CMK (cell line): ENCODE measurements around the gene CD164L2.
"Not testable (repeated sequence)": the region's sequence is repeated elsewhere in the genome, so short reads cannot be mapped to it uniquely, and the experiment has no call there.

Experiments
- DNase-seq: peaks from one replicate; pipeline ENCODE4 v3.0.0-alpha.2; 2010; ENCODE audit warnings: low read depth

Gene CD164L2

DNA sequence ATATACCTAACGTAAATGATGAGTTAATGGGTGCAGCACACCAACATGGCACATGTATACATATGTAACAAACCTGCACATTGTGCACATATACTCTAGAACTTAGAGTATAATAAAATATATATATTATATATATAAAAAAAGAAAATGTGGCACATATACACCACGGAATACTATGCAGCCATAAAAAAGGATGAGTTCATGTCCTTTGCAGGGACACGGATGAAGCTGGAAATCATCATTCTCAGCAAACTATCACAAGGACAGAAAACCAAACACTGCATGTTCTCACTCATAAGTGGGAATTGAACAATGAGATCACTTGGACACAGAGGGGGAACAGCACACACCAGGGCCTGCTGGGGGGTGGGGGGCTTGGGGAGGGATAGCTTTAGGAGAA lies 1.7 kb upstream of the CD164L2 start:
- not testable (repeated sequence) for DNase-seq

DNA sequence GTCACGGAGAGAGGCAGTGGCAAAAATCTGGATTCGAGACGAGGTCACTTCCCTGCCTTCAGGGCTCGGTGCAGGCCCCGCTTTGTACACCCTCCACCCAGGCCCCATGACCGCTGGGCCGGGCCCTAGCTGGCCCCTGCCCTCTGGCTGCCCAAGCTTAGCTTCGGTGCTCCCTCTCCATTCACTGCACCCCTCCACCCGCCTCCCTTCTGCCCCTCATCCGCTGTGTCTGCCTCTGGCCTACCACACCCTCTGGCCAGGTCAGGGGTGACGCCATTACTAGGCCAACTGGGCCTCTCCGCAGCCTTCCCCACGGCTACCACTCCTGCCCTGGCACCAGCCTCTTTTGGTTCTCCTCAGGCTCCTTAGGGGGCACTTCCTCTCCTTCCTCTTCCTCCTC lies 528 bp upstream of the CD164L2 start:
- no peak for DNase-seq

DNA sequence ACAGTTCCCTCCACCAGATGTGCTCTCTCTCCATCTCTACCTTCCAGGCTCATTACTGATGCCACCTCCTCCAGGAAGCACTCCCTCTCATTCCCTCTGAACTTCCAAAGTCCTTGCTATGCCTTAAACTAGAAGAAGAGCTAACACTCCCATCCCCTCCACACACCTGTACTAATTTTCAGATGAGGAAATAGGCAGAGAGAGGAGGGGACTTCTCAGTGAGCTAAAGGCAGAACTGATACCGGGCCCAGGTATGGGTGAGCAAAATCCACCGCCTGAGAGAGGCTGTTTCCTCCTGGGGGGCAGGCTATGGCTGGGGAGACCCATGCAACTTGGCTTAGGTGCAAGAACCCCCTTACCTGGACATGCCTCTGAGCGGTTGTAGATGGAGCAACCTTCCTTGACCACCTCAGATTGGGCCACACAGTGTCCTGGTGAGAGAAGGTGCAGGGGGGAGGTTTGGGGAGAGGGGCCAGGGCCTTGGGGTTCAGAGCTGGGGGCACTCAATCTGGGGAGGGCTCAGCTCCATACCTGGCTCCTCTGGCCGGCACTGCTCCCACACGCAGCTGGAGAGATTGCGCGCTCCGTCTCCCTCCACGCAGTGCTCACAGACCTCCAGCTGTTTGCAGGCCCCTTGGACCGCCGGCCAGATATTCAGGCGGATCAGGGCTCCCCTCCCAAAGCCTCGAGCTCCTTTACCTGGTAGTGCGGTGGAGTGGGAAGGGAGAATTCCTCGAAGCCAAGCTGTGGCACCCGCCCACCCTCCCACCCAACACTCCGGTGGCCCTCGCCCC lies 967 bp downstream of the CD164L2 start:
- no peak for DNase-seq

DNA sequence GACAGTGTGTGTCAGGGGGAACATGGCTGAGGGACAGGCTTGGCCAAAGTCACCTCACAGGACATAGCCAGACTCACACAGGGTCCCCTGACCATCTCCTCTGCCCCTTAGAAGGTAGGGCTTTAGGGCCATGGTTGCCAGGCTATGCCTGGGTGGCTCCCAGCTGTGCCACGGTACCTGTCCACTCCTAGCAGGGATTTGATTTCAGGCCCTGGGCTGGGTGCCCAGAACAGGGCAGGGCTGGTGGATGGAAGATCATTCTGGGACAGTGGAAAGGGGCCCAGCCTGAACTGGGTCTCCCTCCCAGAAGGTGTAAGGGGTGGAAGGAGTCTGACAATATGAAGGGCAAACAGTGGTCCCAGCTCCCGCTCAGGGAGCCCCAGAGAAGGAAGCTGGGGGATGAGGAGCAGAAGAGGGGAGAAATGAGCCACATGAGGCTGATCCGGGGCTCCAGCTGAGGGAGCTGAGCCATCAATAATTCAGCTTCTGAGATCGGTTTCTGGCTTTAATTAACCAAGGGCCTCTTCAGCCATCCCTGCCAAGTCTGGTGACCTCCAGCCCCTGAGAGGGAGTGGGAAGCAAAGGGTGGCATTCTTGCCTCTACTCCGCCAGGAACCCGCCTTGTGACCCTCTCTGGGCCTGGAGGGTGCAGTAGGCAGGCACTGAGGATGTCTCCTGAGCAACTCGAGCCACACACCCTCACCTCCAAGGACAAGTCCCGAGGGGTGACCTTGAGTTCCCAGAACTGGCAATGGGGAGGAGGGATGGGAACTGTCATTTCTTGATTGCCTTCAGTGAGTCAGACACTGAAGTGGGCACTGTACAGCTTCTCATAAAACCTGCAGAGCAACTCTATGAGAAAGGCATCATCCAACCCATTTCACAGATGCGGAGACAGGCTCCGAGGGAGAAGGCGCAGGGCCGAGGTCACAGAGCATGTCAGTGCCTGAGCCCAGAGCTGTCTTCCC lies 2.1 kb downstream of the CD164L2 start:
- no peak for DNase-seq

DNA sequence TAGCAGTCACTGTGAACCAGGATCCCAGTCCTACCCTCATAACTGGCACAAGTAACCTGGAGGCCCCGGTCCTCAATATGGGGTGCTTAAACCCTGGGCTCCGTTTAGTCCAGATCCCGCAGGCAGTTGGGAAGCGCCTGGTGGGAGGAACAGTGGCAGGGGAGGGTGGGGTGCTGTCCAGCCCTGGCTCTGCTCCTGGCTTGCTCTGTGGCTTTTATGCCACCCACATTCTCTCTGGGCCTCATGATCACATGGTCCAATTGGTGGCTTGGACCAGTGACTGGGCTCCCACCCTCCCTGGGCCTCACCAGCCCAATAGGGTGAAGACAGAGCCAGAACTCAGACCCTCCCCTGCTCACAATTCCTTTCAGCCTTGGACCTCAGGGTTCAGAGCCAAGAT lies 2.9 kb downstream of the CD164L2 start:
- no peak for DNase-seq

DNA sequence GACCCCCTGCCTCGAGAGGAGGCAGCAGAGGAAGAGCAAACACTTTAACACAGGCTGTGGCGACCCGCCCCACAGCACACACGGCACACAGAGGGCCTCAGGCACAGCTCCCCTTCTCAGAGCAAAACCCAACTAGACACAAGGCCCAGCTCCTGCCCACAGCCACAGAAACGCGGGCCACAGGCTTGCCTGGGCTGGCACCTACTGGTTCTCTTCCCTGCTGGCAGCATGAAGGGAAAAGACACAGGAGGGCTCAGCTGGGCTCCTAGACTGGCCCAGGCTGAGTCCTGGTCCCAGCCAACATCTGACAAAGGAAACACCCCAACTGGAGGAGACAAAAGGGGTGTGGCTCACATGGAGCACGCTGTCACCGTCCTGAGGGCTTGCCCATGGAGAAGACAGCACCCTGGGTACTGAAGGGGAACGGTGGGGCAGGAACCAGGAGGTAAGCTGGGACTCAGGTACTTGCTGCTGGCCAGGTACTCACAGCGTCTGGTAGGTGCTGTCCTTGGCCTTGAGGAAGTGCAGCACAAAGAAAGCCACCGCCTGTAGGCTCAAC lies 3.5 kb downstream of the CD164L2 start:
- no peak for DNase-seq

DNA sequence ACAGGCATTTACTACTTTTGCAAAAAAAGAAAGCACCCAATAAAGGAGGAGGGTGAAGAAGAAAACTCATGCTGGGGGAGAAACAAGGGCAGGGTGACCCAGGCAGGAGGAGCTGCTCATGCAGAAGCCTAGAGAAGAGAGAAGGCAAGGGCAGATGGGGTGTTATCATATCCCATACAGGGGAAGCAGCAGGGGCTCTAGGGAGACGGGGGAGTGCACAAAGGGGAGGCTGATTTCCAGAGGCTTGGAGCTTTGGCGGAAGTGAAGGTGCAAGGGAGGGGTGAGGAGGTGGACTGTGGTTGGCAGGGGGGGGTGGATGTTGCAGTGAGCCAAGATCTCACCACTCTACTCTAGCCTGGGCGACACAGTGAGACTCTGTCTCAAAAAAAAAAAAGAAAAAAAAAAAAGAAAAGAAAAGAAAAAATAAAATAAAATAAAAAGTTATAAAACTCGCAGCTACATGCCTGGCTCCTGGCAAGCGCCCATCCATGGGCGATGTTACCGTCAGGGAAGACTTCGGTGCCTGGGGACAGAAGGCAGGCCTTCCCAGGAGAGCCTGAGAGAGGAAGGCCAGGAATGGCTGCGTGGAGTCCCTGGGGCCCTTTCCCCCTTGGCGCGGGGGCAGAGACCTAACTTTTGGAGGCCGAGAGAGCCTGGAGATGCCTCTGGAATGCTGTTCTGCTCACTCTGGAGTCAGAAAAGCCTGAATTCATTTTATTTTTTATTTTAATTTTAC lies 5.2 kb downstream of the CD164L2 start:
- no peak for DNase-seq

DNA sequence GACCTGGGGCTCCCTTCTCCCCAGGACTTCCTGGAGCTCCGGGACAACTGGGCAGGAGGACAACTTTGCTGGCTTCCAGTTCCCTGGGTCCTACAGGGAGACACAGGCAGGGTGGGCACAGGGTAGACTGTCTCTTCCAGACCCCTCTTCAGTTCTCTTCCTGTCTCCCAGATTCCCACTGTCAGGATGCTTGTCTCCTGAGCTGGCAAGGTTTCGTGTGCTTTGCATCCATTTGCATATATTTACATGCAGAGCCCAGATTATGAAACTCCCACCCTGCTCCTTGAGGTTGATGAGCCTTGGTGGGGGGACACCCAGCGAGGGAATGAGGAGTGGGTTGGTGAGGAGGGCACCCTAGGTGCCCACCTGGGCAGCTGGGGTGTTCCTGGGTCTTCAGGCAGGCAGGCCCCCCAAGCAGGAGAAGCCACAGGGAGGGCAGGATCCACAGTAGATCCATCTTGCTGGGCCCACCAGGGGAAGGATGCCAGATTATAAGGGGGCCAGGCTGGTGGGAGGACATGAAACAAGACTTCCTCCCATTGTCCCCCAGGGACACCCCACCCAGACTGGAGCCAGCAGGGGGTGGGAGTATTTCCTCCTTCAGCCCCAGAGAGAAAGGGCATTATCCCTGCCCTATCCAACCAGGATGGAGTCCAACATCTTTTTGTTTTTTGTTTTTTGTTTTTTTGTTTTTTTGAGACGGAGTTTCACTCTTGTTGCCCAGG lies 8.6 kb downstream of the CD164L2 start, which contains the start of gene FCN3:
Gene FCN3, minus strand, starts transcription at position 463 of the 725 bp plus-strand sequence. Its CDS starts 6 bp downstream, at position 457.
- DNase-seq = no peak

DNA sequence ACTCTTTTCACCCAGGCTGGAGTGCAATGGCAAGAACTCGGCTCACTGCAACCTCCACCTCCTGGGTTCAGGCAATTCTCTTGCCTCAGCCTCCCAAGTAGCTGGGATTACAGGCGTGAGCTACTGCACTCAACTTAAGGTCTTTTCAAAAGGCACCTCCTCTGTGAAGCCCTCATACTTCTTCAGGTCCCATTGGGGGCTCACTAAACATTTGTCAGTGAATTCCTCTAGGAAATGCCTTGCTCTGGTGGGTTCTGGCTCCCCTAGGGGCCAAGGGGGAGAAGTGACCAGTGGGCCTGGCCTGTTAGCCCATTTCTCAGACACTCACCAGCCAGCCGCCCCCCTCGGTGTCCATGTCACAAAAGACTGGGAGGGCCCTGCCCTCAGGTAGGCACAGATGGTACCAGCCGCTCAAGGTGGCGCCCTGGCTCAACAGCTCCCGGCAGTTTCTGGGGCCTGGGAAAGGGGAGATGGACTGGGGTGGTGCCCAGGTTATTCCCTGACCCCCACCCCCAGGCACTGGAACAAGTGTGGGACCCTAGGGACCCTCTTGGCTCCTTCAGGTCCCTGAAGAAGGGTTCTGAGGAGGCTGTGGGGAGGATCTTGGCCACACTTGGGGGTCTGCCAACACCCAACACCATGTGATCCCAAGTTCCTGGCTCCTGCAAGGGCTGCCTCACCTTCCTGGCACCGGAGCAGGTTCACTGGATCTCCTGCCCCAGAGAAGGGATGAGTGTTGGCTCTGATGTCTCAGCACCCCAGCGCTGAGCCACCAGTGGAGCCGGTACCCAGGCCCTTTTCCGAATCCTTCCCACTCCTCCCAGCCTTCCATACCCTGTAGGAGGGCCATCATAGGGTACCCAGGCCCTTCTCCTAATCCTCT lies 10.1 kb downstream of the CD164L2 start:
- DNase-seq = no peak

DNA sequence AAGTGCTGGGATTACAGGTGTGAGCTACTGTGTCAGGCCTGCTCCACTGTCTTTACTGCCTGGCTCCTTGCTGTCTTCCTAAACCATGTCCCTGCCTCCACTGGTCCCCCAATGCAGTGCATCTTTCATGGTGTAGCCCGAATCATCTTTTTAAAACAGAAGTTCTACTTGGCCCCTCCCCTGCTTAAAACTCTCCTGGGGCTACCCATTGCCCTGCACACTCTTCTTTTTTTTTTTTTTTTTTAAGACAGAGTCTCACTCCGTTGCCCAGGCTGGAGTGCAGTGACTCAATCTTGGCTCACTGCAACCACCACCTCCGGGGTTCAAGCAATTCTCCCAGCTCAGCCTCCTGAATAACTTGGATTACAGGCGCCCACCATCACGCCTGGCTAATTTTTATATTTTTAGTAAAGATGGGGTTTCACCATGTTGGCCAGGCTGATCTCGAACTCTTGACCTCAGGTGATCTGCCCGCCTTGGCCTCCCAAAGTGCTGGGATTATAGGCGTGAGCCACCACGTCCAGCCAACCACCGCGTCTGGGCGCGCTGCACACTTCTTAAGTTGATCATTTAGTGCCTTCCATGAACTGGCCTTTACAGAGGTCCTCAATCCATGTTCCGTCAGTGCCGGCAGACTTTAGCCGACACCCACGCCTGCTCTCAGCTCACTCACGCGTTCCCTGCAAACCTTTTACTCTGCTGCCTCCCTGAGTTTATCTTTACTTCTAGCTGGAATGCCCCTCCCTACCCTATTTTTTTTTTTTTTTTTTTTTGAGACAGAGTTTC lies 10.9 kb downstream of the CD164L2 start:
- DNase-seq = no peak

DNA sequence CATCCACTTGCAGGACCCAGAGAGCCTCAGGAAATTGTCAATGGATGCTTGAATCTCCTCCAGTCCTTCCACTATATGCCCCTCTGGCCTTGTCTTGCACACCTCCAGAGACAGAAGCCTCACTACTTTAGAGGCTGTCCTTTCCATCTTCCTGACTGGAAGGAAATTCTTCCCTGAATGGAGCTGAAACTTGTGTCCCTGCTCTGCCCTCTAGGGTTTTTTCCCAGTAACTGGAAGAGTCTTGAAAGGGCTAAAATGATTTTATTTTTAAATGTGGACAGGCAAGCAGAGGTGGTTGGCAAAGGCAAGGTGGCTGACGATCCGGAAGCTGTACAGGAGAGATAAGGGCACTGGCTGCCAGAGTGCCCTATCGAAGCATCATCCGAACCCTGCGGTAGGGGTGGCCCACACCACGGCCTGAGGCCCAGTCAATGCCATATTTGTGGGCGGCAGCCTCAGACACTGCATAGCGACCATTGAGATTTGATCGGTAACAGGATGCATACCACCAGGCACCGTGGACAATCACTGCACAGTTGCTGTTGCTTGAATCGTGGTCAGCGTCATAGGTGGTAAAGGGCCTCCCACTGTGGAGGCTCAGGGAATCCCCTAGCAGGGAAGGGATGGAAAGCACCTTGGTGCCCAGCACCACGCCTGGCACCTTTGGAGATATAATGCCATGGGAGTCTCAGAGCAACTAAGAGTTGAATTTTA lies 14.1 kb downstream of the CD164L2 start:
- peak; percentile 96 for DNase-seq

DNA sequence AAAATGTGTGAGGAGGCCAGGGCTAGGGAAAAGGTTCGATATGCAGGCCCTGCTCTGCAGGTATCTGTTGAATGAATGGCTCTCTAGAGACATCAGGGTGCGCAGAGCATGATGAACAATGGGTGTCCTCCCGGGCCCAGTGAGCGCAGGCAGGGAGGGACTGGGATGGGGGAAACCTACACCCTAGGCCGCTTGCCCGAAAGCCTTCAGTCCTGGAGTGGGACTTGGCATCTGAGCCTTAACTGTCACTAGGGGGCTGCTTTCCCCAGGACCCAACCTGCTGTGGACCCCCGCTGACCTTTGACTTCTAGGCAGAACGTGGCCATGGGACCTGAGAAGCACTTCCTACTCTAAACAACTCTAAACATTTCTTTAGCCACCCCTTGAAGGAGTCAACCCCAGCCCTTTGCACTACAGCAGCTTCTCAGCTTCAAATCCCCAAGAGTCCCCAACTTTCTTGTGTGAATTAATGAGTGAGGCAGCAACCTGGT lies 15.9 kb downstream of the CD164L2 start:
- DNase-seq = no peak

DNA sequence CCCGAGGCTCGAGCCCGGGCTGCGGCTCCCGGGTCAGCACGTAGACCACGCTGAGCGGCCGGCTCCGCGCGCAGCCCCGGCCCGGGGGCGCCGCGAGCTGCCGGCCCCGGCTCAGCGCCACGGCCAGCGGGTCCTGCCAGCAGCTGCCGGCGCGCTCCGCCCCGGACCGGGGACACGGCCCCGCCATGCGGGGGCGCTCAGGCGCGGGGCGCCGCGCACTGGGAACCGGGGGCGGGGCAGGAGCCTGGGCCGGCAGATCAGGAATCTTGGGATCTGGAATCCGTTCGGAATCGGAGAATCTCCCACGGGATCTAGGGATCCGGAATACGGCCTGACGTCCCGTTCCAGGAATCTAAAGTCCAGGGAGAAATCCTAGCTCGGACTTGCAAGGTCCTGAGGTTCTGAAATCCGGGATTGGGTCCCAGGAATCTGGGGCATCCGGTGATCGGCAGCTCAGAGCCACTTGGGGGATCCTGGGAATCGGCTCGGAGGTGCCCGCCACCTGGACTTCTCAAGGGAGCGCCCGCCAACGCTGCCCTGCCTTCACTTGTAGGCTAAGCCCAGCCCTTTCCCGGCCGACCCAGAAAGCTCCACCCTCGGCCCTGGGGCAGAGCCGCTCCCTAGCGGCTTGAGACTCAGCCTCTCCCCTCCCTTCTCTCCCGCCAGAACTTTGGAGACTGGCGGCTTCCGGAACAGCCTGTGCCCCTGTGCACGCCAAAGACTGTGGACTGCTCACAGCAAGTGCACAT lies 16.5 kb downstream of the CD164L2 start, which contains the start of gene MAP3K6:
Gene MAP3K6, minus strand, starts transcription at position 551 of the 749 bp plus-strand sequence. Its CDS starts 364 bp downstream, at position 187.
- DNase-seq = no peak

DNA sequence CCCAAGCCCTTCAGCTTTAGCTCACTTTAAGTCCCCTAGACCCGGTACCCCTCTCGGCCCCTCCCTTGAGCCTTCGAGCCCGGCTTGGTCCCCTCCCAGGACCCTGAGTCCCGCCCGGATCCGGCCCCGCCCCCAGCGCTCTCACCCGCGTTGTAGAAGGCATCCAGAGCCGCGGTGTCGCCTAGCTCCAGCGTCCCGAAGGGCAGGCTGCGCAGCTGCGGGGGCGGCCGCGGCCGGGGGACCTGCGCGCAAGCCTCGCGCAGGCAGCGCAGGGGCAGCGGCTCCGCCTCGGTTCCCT lies 17.1 kb downstream of the CD164L2 start:
- no peak for DNase-seq

DNA sequence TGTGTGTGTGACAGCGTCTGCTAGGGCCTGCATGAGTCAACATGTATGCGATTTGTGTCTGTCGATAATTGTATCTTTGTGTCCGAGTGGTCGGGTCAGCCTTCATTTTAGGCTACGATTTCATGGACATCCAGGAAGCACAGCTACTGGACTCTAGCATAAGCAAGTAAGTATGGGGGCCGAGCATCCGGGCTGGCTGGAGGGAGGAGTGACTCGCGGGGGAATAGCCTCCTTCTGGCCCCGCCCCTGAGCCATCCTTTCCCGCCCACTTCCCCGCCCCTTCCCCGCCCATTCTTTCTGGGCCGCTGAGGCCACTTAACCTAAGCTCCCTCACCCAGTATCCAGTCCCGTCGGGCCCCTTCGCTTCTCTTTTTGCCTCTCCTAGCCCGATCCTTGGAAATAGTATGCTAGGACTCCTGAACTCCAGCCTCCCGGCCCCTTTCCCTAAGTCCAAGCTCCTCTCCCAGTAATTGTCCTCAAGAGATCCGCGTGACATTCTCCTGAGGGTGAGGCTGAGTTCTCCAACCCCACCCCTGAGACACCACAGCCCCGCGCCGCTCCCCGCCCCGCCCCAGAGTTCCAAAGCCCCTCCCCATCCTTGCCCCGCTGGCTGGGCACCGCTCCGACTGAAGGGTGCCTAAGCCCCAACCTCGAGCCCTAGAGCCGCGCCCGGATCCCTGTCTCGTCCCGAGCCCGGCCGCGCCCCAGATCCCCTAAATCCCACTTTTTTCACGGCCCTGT lies 17.6 kb downstream of the CD164L2 start:
- peak; percentile 76 for DNase-seq

DNA sequence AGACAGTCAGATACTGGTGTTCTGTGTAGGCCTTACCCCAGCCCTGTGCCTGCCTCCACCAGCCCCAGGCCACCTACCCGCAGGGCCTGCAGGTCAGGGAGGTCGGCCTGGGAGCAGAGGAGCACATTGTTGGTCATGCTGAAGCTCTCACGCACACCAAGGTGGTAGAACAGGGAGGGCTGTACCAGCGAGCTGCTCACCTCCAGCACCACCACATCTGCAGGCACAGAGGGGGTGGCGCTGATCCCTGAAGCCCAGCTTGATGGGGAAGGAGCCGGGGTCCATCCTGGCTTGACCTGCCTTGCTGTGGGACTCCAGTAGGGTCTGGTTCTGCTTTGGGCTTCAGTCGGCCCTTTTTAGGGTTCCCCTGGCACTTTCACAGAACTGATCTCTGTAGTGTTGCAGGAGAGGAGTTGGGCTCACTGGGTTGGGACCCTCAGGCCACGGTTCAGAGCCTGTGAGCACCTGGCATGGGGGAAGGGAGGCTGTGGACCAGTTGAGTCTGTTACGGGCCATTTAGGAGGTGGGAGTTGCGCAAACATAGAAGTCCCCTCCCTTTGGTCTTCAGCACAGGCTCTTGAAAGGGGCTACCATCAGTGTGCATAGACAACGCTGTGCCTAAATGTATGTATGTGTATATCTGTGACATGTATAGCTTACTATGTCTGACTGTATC lies 18.3 kb downstream of the CD164L2 start:
- DNase-seq = no peak
